ENCODE measurements around the gene PI4KB. TPM values are rescaled to one million over a fixed set of nuclear protein-coding genes. Genes with fewer than 3 reads are reported as not detected.

Gene PI4KB
- total and polyA plus RNA-seq, 2 experiments from 2014 or later, result 15.3 to 25.5 TPM

GRCh38 chr1:151346082-151346768 is 19.0 kb upstream of the PI4KB start (continued):
- no peak for TF ChIP-seq ZNF462 (CRISPR knock-in tag; IDR thresholded peaks at IDR 0.05)

- H3K9me2 ChIP-seq (ENCODE audit: insufficient read depth), result no peaks in the 10 kb centered on the region
- no peak overlapping the region for H3K27ac ChIP-seq (ENCODE audit: low read depth)
- no peak overlapping the region for H3K4me3 ChIP-seq
- Mint-ChIP-seq H3K27me3 (ENCODE audit: insufficient read depth, low read depth, poor library complexity) (peaks cover 17% of the 10 kb centered on the region), H3K4me1 (peaks cover 26% of the 10 kb centered on the region), H3K9me3 (no peaks in the 10 kb centered on the region; the same call in 2 of the 3 replicates), H3K4me3 (no peak overlapping the region), H3K36me3 (ENCODE audit: low read depth) (peaks cover 43% of the 10 kb centered on the region), H3K27ac (no peak overlapping the region)
- H3K4me1 ChIP-seq (ENCODE audit: insufficient read depth), result peaks cover 18% of the 10 kb centered on the region
- peaks cover 10% of the 10 kb centered on the region; the same call in 1 of the 2 replicates for H3K36me3 ChIP-seq (ENCODE audit: insufficient read depth)
- no peak overlapping the region for H3K4me2 ChIP-seq
- H3K27me3 ChIP-seq (ENCODE audit: insufficient read depth), result no peaks in the 10 kb centered on the region
- H2AFZ ChIP-seq, result no peak overlapping the region
- H3F3A ChIP-seq (replicated peaks; ENCODE audit: low read depth), result peaks cover 17% of the 10 kb centered on the region; the same call in 1 of the 2 replicates
- DNase-seq (ENCODE audit: low spot score) (no peak), ATAC-seq (no peak)
- H4K20me1 ChIP-seq (replicated peaks; ENCODE audit: insufficient read depth), result no peaks in the 10 kb centered on the region; the same call in 1 of the 2 replicates
- H3K79me2 ChIP-seq (replicated peaks; ENCODE audit: insufficient read depth), result peaks cover 16% of the 10 kb centered on the region
- TF ChIP-seq EZH2 (IDR thresholded peaks at IDR 0.05; ENCODE audit: low read depth, unreplicated experiment) (no peak), ZNF114 (CRISPR knock-in tag; IDR thresholded peaks at IDR 0.05) (no peak), CREB1 (CRISPR knock-in tag; IDR thresholded peaks at IDR 0.05; ENCODE audit: low read depth) (no peak), ZNF462 (CRISPR knock-in tag; IDR thresholded peaks at IDR 0.05) (no peak), ZNF331 (CRISPR knock-in tag; IDR thresholded peaks at IDR 0.05; ENCODE audit: low read depth) (no peak), NANOG (IDR thresholded peaks at IDR 0.05; ENCODE audit: borderline replicate concordance) (no peak)
- TF ChIP-seq, protein P1, sequence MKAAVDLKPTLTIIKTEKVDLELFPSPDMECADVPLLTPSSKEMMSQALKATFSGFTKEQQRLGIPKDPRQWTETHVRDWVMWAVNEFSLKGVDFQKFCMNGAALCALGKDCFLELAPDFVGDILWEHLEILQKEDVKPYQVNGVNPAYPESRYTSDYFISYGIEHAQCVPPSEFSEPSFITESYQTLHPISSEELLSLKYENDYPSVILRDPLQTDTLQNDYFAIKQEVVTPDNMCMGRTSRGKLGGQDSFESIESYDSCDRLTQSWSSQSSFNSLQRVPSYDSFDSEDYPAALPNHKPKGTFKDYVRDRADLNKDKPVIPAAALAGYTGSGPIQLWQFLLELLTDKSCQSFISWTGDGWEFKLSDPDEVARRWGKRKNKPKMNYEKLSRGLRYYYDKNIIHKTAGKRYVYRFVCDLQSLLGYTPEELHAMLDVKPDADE (IDR thresholded peaks at IDR 0.05), result no peak
Measured at GRCh38 chr1:151344291-151344690, 17.1 kb upstream of the PI4KB start.
